Activated T-helper 9 cell treated with anti-CD3 and anti-CD28 coated beads, Interleukin-2, amount 50 U/mL, for 16 hours (primary cell): Measurements from ENCODE around the gene CELF1.
"Not testable (repeated sequence)": the region's sequence is repeated elsewhere in the genome, so short reads cannot be mapped to it uniquely, and the experiment has no call there.

Experiments used
- DNase-seq: peaks from one replicate; pipeline ENCODE4 v3.0.0-alpha.2; 2020; ENCODE audit warnings: low read depth

The CELF1 gene

GRCh38 chr11:47538741-47539565 is 14.0 kb downstream of the CELF1 start:
- DNase-seq, result no peak

GRCh38 chr11:47536915-47537314 is 16.0 kb downstream of the CELF1 start:
- no peak for DNase-seq

- DNase-seq, result no peak
These were observed 18.2 kb downstream of the CELF1 start for GRCh38 chr11:47534704-47535251.

GRCh38 chr11:47533690-47534151 is 19.2 kb downstream of the CELF1 start:
- DNase-seq, result no peak

GRCh38 chr11:47532597-47533213 is 20.2 kb downstream of the CELF1 start:
- no peak for DNase-seq

- DNase-seq, result no peak
These were observed 21.3 kb downstream of the CELF1 start for GRCh38 chr11:47531666-47532065.

- not testable (repeated sequence) for DNase-seq
These were observed 22.2 kb downstream of the CELF1 start for GRCh38 chr11:47530721-47531120.

- no peak for DNase-seq
These were observed 23.0 kb downstream of the CELF1 start for GRCh38 chr11:47529951-47530350.

- DNase-seq, result no peak
These were observed 25.7 kb downstream of the CELF1 start for GRCh38 chr11:47527186-47527585.

- DNase-seq, result not testable (repeated sequence)
These were observed 26.9 kb downstream of the CELF1 start for GRCh38 chr11:47526032-47526431.

- no peak for DNase-seq
These were observed 28.5 kb downstream of the CELF1 start for GRCh38 chr11:47524291-47524874.

- no peak for DNase-seq
These were observed 29.3 kb downstream of the CELF1 start for GRCh38 chr11:47523490-47524225.

- DNase-seq, result no peak
These were observed 34.5 kb downstream of the CELF1 start for GRCh38 chr11:47518212-47518964.

GRCh38 chr11:47516984-47517853 is 35.7 kb downstream of the CELF1 start:
- no peak for DNase-seq

GRCh38 chr11:47516155-47516554 is 36.8 kb downstream of the CELF1 start:
- no peak for DNase-seq

GRCh38 chr11:47514825-47515647 is 37.9 kb downstream of the CELF1 start:
- DNase-seq, result peak; percentile 4

GRCh38 chr11:47512701-47513100 is 40.2 kb downstream of the CELF1 start:
- DNase-seq, result no peak

- no peak for DNase-seq
These were observed 41.0 kb downstream of the CELF1 start for GRCh38 chr11:47511917-47512316.

- no peak for DNase-seq
These were observed 42.7 kb downstream of the CELF1 start for GRCh38 chr11:47510209-47510608.
